ENCODE results near the gene SLC7A1.

DNA sequence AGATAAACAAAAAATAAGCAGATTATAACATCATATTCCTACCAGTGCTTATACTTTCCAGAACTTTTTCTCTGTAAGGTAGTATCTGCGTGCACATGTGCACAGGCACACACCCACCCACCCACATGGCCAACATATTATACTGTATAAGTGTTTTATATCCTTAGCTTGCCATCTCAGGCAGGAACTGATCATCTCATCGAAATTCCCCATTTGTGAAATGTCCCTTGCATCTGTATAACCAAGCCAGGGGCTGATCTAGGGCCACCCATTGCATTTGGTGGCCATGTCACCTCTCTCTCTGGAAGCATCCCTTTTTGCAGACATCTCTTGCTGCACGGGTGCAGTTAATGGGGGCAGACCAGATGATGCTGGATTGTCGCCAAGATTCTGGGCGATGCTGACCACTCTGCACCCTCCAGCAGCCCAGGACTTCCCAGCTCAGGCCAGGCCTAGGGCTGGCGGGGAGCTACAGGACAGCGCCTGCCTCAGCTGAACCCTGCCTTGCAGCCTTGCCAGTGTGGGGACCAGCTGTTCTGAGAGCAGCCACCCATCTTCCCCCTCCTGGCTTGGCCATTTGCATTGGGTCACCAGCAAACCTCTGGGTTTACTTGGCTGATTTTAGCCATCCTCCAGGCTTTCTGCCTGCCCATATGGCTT lies 95.9 kb downstream of the SLC7A1 start:
- TF ChIP-seq, protein P1, sequence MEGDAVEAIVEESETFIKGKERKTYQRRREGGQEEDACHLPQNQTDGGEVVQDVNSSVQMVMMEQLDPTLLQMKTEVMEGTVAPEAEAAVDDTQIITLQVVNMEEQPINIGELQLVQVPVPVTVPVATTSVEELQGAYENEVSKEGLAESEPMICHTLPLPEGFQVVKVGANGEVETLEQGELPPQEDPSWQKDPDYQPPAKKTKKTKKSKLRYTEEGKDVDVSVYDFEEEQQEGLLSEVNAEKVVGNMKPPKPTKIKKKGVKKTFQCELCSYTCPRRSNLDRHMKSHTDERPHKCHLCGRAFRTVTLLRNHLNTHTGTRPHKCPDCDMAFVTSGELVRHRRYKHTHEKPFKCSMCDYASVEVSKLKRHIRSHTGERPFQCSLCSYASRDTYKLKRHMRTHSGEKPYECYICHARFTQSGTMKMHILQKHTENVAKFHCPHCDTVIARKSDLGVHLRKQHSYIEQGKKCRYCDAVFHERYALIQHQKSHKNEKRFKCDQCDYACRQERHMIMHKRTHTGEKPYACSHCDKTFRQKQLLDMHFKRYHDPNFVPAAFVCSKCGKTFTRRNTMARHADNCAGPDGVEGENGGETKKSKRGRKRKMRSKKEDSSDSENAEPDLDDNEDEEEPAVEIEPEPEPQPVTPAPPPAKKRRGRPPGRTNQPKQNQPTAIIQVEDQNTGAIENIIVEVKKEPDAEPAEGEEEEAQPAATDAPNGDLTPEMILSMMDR (IDR thresholded peaks at IDR 0.05): no peak
- TF ChIP-seq POLR2A (IDR thresholded peaks at IDR 0.05): no peak

Data from suprapubic skin (tissue), 3 donors.